GM23338 (cell line): ENCODE results near the gene MTMR6.

Source experiments
- CREB1 ChIP-seq: fragments of 250-450 bp; sonication (Bioruptor Pico); IDR thresholded peaks from 2 replicates; pipeline ENCODE4 v1.5.0; 2020; ENCODE audit warnings: low read depth, mild to moderate bottlenecking, moderate library complexity
- CTCF ChIP-seq, 2 experiments: fragments of 200-600 bp in 1 of 2; sonication (generic) in 1 of 2; conservative IDR thresholded peaks; 2 replicates each; pipeline versions ENCODE4 v1.5.1 to v1.6.1; 2016 to 2017; ENCODE audit warnings: antibody characterized with exemption in 2 of 2, low read depth in 2 of 2, mild to moderate bottlenecking in 2 of 2, moderate library complexity in 1 of 2
- ETS1 ChIP-seq: IDR thresholded peaks from 2 replicates; pipeline ENCODE4 v1.6.1; 2016; ENCODE audit warnings: antibody characterized with exemption
- EZH2 ChIP-seq: fragments of 200-600 bp; sonication (generic); IDR thresholded peaks from one replicate; pipeline ENCODE4 v1.8.0; 2017; ENCODE audit warnings: antibody characterized with exemption, mild to moderate bottlenecking, low read depth; ENCODE audit not compliant: unreplicated experiment
- EZH2phosphoT487 ChIP-seq: fragments of 200-600 bp; sonication (generic); IDR thresholded peaks from one replicate; pipeline ENCODE4 v1.8.1; 2018; ENCODE audit warnings: antibody characterized with exemption; ENCODE audit not compliant: unreplicated experiment
- JUNB ChIP-seq: IDR thresholded peaks from one replicate; pipeline ENCODE4 v1.6.1; 2016; ENCODE audit warnings: antibody characterized with exemption; ENCODE audit not compliant: unreplicated experiment
- NANOG ChIP-seq: IDR thresholded peaks from 2 replicates; pipeline ENCODE4 v1.6.1; 2016; ENCODE audit warnings: antibody characterized with exemption, borderline replicate concordance
- POLR2AphosphoS5 ChIP-seq: IDR thresholded peaks from 2 replicates; pipeline ENCODE4 v1.6.1; 2016; ENCODE audit warnings: antibody characterized with exemption, low read depth
- STAT1 ChIP-seq: IDR thresholded peaks from one replicate; pipeline ENCODE4 v1.6.1; 2016; ENCODE audit warnings: antibody characterized with exemption; ENCODE audit not compliant: unreplicated experiment
- ZNF114 ChIP-seq: fragments of 250-450 bp; sonication (Bioruptor Pico); IDR thresholded peaks from 2 replicates; pipeline ENCODE4 v1.5.0; 2020; ENCODE audit warnings: mild to moderate bottlenecking, moderate library complexity
- ZNF331 ChIP-seq: fragments of 250-450 bp; sonication (Bioruptor Pico); IDR thresholded peaks from 2 replicates; pipeline ENCODE4 v1.5.0; 2020; ENCODE audit warnings: low read depth, mild to moderate bottlenecking, moderate library complexity
- TF ChIP-seq, protein P1 (sequence below): IDR thresholded peaks from one replicate; pipeline ENCODE4 v1.6.1; 2018; ENCODE audit warnings: antibody characterized with exemption; ENCODE audit not compliant: unreplicated experiment

DNA sequence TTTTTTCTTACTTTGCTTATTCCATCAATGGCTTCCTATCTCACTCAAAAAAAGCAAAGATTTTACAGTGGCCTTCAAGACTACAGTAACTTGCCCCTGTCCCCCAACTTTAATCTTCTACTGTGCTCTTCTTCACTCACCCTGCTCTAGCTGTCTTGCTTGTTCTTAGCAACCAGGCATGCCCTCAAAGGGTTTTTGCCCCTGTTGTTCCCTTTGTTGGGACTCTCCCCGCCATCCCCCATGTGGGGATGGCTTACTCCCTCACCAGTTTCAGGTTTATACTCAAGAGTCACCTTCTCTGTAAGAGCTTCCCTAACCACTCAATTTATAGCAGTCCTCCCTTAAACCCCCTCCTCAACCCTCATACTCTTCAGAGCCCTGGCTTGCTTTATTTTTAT lies 5.4 kb downstream of the MTMR6 start:
- TF ChIP-seq, protein P1, sequence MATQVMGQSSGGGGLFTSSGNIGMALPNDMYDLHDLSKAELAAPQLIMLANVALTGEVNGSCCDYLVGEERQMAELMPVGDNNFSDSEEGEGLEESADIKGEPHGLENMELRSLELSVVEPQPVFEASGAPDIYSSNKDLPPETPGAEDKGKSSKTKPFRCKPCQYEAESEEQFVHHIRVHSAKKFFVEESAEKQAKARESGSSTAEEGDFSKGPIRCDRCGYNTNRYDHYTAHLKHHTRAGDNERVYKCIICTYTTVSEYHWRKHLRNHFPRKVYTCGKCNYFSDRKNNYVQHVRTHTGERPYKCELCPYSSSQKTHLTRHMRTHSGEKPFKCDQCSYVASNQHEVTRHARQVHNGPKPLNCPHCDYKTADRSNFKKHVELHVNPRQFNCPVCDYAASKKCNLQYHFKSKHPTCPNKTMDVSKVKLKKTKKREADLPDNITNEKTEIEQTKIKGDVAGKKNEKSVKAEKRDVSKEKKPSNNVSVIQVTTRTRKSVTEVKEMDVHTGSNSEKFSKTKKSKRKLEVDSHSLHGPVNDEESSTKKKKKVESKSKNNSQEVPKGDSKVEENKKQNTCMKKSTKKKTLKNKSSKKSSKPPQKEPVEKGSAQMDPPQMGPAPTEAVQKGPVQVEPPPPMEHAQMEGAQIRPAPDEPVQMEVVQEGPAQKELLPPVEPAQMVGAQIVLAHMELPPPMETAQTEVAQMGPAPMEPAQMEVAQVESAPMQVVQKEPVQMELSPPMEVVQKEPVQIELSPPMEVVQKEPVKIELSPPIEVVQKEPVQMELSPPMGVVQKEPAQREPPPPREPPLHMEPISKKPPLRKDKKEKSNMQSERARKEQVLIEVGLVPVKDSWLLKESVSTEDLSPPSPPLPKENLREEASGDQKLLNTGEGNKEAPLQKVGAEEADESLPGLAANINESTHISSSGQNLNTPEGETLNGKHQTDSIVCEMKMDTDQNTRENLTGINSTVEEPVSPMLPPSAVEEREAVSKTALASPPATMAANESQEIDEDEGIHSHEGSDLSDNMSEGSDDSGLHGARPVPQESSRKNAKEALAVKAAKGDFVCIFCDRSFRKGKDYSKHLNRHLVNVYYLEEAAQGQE, result no peak
- TF ChIP-seq CTCF (conservative IDR thresholded peaks at IDR 0.05; ENCODE audit: low read depth in 2 of 2) (no peak), EZH2 (no peak), POLR2AphosphoS5 (no peak), ETS1 (no peak), ZNF331 (CRISPR knock-in tag) (no peak), CREB1 (CRISPR knock-in tag) (no peak), ZNF114 (CRISPR knock-in tag) (no peak), JUNB (no peak), EZH2phosphoT487 (no peak), NANOG (no peak), STAT1 (no peak)
